Head of caudate nucleus (tissue), 42 donors: Measurements from ENCODE around the gene CRY2.
"Not testable (repeated sequence)": the region's sequence is repeated elsewhere in the genome, so short reads cannot be mapped to it uniquely, and the experiment has no call there.

Experiments
- DNase-seq, 42 donors: peaks; one replicate each; pipeline versions ENCODE4 v3.0.0 to v3.0.0-alpha.2; 2020 to 2021; ENCODE audit warnings: mixed read lengths in 7 of 42
- intact Hi-C: fragments of 100-400 bp; cut with DNase I; formaldehyde crosslinking; loops from one replicate; pipeline ENCODE4 v1.15.0; 2022

The CRY2 gene

DNA sequence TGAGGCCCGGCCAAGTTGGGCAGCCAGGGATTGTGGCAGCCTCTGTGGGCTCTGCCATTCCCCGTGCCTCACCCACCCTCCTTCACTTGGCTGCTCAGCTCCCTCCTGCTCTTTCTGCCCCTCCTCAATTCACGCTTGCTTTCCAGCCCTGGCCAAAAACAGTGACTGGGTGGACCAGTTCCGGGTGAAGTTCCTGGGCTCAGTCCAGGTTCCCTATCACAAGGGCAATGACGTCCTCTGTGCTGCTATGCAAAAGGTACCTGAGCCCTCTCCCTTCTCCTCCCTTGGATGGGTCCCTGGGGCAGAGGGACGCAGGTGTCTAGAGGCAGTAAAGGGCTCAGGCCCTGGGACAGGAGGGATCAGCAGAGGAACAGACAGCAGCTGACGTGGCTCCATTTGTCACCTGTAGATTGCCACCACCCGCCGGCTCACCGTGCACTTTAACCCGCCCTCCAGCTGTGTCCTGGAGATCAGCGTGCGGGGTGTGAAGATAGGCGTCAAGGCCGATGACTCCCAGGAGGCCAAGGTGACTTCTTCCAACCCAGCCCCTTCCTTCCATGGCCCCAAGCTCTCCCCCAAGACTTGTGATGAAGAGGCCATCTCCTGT is 57.1 kb downstream of the CRY2 start:
- intact Hi-C loops, result loop anchor here (5.0 kb wide), 1 partner anchor 57 kb away; the partner anchor contains the start of gene CRY2
- no peak for DNase-seq

DNA sequence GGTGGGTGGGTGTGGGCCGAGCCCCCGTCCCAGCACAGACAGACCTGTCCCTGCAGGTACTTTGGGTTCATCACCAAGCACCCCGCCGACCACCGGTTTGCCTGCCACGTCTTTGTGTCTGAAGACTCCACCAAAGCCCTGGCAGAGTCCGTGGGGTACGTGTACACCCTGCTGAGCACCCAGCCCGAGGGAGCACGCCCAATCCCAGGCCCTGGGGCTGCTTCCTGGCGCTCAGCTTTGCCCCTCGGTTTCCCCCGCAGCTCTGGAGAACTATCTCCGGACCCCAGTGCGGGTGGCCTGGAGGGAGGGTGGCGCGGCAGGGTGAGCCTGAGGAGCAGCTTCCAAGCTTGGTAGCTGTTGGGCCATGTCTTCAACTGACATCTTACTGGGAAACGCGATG is 57.8 kb downstream of the CRY2 start:
- no peak for DNase-seq
- intact Hi-C loops, result no loop called here

DNA sequence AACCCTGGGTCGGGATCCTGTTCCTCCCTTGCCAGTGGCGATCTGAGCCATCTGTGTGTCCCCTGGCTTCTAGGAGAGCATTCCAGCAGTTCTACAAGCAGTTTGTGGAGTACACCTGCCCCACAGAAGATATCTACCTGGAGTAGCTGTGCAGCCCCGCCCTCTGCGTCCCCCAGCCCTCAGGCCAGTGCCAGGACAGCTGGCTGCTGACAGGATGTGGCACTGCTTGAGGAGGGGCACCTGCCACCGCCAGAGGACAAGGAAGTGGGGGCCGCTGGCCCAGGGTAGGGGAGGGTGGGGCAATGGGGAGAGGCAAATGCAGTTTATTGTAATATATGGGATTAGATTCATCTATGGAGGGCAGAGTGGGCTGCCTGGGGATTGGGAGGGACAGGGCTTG is 58.3 kb downstream of the CRY2 start:
- DNase-seq, intact Hi-C loops: not testable (repeated sequence)

DNA sequence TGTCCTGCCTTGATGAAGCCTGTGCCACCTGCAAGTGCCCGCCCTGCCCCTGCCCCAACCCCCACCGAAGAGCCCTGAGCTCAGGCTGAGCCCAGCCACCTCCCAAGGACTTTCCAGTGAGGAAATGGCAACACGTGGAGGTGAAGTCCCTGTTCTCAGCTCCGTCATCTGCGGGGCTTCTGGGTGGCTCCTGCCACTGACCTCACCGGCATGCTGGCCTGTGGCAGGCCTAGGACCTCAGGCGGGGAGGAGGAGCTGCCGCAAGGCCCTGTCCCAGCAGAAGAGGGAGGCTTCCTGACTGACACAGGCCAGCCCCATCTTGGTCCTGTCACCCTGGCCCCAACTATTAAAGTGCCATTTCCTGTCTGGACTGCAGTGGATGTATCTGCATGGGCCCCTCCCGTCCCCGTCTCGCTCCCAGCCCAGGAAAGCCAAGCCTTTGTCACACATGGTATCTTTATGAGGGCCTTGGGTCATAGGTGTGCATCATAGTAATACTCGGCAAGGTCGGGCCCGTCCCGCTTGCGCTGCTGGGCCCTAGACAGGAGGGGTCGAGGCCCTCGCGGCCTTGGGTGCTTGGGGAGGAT is 58.9 kb downstream of the CRY2 start:
- no peak for DNase-seq
- intact Hi-C loops, result no loop called here

DNA sequence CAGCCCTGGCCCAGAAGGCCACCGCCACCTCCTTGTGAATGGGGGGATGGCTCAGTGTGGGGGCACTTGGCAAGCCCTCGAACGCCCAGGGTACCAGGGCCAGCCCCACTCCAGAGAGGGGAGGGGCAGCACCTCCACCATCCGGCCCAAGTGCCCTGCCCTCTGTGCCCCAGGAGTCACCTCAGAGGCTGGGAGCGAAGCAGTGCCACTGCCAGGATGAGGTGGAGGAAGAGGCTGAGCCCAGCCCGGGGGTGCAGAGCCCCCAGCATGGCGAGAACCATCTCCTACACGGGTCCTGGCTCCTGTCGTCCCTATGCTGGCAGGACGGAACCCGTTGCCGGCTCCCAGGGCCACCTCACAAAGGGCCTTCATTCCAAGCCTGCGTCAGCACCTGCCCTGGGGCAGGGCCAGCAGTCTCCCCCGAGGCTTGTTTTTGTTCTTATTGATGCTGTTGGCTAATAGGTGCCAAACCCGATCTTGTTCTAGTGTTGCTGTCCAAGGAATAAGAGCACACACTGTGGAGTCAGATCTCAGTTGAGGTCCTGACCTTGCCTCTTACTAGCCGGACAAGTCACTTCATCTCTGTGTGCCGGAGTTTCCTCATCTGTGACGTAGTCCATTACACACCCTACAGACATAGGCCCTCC is 59.8 kb downstream of the CRY2 start, which contains the start of gene FREY1:
TSS of gene FREY1 (minus strand) at position 307 of the 647 bp plus-strand sequence. CDS start at position 281, 26 bp downstream.
- peak in 7 of 42 donors; percentile 30 to 59 (median 47) for DNase-seq
- intact Hi-C loops, result no loop called here

DNA sequence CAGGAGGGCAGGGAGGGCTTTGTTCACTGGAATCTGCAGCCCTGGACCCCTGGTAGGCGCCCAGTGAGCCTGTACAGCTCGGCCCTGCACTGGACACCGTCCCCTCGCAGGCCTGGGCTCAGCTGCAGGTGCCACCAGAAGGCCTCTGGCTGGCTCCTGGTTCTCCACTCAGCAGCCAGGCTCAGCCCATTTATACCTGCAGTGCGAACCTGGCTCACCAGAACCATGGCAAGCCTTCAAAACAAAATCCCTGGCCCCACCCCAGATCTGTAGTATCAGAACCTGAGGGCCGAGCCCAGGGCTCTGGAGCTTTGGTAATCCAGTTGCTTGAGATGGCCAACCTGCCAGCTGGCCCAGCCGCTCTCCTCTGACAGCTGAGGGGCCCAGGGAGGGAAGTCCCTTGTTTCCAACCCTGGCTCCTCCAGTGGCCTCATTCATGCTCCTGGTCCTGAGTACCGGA is 60.7 kb downstream of the CRY2 start:
- DNase-seq, result peak in 13 of 42 donors; percentile 38 to 67 (median 45)
- intact Hi-C loops, result no loop called here

DNA sequence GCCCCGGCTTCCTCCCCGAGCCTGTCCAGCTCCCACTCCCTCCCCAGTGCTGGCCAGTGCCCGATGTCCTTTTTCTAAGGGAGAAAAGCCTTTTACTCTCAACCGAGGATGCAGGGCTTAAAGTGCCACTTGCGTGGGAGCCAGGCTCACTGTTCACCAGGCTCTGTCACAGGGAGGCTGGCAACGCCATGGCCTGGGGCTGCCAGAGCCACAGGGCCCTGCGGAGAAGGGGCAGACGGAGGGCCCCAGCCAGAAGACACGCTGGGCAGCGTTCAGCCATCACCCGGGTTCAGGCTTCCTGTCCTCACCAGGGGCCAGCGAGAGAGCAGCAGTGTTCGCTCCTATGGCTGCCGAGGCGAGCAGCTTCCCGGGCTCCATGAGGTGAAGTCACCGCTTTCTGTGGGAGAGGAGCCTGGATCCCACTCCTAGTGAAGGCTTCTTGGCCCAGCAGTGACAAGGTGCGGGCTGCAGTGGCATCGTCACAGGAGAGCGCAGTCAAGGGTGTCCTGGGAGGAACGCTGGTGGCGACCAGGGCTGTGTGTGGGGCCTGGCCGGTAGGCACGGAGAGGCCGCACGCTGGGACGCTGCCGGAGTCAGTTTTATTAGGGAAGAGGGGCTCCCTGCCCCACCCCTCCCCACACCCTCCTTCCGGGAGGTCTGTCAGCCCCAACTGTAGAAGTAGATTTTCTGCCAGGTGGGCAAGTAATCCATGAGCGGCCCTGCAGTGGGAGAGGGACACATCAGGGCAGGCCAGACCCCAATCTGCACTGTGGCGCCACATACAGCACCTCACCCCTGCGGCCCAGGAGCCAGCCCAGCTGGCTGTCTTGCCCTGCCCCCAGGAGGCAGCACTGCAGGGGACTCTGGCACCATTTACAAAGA is 62.6 kb downstream of the CRY2 start:
- intact Hi-C loops, result no loop called here
- DNase-seq, result peak in 4 of 42 donors; percentile 31 to 56 (median 36)

DNA sequence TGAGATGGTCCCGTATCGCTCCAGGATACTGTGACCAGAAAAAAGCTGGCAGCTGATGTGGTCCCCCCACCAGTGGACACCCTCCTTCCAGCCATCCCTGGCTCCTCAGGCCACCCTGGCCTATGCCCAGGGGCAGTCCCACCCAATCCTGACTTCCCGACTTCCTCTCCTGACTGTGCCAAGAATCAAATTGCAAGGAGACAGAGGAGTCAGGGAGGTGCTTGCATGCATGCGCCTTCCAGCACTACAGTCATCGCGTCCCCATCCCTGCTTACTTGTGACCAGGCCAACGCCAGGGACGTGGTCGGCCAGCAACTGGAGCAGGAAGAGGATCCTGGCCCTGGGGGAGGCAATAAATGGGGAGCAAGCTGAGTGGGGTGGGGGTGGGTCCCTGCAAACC is 63.3 kb downstream of the CRY2 start:
- intact Hi-C loops, result no loop called here
- no peak for DNase-seq

DNA sequence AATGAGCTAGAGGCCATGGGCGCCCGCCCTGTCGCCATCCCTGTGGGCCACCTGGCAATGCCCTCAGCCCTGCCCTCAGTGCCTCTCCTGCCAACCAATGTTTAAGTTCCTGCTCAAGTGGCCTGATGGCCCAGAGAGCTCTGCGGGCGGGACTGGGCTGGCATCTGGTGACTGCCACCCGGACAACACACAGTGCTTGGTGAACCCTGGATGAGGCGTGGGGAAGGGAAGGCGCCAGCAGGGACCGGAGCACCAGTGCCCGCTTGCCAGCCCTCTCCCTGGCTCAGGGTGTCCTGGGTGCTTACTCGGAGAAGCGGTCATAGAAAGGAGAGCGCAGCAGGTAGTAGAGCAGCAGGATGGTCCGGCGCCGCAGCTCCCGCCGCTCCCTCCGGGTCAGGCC is 66.2 kb downstream of the CRY2 start:
- intact Hi-C loops, result no loop called here
- DNase-seq, result no peak

DNA sequence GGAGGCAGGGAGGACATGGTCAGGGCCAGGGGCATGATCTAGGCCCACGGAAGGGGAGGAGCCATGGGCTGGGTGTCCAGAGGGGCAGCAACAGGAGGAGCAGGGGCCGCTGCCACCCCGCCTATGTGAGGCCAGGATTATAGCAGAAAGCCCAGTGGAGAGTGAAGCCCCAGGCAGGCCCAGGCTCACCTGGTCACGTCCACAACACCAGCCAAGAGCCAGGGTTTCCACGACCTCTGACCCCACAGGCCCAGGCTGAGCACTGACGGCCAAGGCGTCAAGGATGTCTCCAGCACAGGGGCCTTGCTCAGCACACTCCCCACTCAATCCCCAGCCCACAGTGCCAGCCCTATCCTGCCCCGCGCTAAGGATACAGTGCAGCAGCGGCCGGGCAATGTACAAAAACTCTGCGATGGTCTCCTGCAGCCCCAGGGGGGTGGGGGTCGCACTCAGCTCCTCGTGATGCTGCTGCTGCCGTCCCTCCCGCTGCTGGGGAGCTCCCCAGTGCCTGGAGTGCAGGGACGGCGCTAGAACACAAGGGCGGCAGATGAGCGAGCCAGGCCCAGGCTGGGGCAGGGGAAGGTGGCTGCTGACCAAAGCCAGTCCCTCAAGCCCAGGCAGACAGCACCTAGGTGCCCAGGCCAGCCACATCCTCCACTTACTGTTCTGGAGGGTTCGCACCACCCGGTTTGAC is 66.8 kb downstream of the CRY2 start:
- intact Hi-C loops, result no loop called here
- no peak for DNase-seq

DNA sequence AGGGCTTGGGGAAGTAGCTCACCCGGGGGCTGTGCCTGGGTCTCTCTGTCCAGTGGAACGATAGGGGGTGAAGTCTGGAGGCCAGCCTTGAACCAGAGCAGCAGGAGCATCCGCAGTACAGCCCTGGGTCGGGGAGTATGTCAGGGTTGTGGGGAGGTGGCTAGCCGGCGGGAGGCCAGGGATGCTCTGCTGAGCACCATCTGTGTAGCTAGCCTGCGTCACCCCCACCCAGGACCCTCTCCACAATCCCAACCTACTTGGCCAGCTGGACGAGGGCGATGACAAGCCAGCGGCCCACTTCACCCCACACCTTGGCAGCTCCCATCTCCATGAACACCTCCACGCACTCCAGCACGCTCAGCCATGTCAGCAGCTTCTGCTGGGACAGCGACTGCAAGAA is 68.2 kb downstream of the CRY2 start:
- DNase-seq, result no peak
- intact Hi-C loops, result loop anchor here (5.0 kb wide), 1 partner anchor 68 kb away; the partner anchor contains the start of gene CRY2

DNA sequence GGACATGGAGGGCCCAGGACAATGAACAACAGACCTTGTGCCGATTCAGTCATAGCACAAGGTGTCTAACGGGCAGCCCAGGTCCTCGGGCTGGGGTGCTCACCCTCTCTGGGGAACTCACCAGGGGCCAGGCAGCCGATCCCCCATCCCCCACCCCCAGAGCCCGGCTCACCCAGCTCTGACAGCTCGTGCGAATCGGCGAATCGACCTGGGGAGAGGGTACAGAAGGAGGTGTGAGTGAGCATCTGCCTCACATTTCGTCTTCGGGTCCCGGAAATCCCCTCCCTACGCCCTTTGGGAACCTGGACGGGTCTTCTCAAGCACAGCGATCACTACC is 70.0 kb downstream of the CRY2 start:
- intact Hi-C loops, result loop anchor here (5.0 kb wide), 1 partner anchor 70 kb away; the partner anchor contains the start of gene CRY2
- DNase-seq, result no peak

DNA sequence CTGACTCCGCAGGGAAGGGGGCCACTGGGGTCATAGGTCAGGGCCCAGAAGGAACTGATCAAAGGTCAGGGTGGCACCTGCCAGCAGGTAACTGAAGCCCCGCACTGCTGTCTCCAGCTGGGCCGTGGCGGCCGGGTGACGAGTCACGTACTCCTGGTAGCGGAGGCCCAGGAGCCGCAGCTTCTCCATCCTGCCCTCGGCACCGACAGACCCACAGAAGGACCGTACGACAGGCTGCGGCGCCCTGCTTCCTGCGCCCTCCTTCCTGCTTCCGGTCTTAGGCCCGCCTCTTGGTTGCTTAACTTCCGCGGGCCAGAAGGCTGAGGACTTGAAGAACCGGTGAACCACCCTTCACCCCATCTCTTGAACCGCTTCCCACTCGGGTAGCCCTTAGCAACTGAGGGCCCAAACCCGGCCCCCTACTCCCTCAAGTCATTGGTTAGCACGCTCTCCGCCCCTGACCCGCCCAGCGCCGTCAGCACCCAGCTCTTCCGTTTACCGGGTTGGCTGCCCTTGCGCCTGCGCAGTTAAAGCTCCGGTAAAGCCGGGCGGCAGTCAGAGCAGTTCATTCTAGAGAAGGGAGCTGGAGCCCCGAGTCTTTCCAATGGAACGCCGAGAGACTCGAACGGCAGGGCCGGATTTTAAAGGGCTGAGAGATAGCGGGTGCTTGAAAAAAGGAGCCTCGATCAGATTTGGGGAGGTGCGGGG is 70.5 kb downstream of the CRY2 start, which contains the start of gene PEX16:
TSS of gene PEX16 (minus strand) at position 255 of the 708 bp plus-strand sequence. CDS start at position 189, 66 bp downstream.
- peak; percentile 94 to 99 (median 97) for DNase-seq
- intact Hi-C loops, result loop anchor here (5.0 kb wide), 1 partner anchor 70 kb away; the partner anchor contains the start of gene CRY2

DNA sequence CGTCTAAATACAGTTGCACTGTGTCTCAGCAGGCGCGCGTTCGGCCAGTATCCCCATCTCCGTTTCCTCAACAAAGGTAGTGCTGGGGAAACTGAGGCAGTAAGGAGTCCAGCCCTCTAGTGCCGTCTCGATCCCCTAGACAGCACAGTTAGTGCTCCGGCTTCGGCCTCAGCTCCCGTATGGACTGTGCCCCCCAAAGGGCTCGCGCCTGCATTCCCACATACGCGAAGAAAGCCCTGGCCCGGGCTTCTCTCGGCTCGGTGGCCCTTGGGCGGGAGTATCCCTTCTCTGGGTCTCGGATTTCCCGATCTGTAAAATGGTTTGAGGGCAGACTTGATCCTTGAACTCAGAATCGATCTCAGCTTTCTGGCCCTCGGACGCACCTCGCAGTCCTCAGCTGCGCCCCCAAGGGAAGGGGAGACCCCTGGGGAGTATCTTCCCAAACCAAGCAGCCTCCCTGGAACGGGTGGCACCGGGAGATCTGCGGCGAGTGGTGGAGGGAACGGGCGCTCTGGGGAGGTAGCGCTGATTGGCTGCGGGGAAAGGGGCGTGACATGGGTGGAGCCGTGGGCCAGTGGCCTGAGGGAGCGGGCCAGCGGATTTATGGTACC is 71.2 kb downstream of the CRY2 start:
- intact Hi-C loops, result loop anchor here (5.0 kb wide), 1 partner anchor 71 kb away; the partner anchor contains the start of gene CRY2
- DNase-seq, result peak; percentile 75 to 93 (median 88)

DNA sequence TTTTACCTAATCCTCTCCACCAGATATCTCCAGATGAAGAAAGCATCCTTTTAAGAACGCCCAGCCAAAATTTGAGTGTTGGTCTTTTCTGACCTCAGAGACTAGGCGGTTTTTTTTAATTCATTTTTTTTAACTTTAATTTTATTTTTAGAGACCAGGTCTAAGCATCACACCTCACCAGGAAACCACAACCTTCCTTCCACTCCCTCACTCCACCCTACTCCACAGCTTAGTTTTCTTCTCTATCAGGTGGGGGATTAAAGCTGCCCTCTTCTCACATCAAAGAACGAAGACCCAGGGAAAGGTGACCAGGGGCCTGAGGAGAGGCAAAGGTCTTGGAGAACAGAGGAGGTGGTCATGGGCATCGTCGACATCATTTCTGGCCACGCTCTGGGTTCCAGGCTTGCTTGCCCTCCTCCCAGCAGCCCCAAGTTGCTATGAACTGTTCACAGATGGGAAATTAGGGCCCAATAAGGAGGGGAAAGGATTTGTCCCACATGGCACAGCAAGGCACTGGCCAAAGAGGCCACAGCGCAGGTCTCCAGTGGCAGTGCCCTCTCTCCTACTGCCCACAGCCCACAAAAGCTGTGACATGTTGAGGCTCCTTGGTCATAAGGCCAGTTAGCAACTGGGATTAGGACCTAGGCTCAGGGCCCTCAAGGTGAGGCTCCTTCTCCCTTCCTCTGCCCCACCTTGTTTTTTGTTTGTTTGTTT is 71.8 kb downstream of the CRY2 start:
- intact Hi-C loops, result loop anchor here (5.0 kb wide), 1 partner anchor 72 kb away; the partner anchor contains the start of gene CRY2
- DNase-seq, result peak in 4 of 42 donors; percentile 3 to 25 (median 17)

DNA sequence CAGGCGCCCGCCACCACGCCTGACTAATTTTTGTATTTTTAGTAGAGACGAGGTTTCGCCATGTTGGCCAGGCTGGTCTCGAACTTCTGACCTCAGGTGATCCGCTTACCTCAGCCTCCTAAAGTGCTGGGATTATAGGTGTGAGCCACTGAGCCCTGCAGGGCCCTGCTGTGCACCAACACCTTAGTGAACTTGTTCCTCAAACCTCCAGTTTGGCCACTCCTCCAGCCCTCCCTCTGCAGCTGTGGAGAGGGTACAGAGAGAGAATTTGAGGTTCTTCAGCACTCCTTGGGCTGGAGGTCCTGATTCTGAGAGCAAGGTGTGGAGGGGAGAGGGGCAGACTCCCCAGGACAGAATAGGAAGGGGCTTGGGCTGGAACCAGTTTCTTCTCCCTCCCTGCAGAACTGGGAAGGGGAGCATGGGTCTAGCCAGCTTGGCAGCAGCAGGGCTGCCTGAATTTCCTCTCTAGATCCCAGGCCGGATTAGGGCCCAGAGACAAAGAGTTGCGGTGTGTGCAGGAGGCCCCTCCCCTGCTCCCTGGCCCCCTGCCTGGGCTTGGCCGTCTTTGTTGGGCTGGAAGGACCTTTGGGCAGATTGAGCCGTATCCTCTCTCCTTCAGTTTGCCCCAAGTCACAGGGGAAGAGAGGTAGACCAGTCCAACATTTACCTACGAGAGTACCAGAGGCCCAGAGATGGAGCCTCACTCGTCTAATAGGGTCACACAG is 72.7 kb downstream of the CRY2 start:
- DNase-seq, result peak in 6 of 42 donors; percentile 7 to 31 (median 22)
- intact Hi-C loops, result loop anchor here (5.0 kb wide), 1 partner anchor 73 kb away; the partner anchor contains the start of gene CRY2
